ENCODE results near the gene CYFIP1.

Gene CYFIP1

DNA sequence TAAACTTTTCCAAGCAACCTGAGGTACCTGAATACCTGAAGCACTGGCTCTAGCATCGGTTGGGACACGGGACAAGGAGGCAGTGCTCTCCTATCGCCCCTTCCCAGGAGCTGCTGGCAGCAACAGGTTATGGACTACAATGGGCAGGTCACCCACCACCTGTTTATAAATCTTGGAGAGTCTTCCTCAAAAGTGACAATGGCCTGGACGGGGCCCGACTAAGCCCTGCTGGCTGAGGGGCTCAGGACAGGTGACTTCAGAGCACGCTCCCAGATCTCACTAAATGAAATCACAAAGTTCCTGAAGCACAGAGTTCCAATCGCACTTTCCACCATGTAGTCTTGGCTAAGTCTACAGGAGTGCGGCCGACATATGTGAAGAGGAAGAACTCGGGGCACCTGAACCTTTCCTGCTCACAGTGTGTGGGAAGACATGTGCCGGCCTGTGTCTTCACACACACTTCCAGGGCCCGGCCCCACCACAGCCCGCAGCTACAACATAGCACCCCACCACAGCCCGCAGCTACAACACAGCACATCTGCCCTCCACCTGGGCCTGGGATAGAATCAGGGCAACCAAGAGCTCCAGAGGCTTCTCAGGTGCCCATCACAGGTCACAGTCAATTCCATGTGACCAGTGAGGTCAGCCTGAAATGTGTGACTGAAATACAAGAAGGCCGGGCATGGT lies 12.9 kb downstream of the CYFIP1 start:
- DNase-seq = no peak

DNA sequence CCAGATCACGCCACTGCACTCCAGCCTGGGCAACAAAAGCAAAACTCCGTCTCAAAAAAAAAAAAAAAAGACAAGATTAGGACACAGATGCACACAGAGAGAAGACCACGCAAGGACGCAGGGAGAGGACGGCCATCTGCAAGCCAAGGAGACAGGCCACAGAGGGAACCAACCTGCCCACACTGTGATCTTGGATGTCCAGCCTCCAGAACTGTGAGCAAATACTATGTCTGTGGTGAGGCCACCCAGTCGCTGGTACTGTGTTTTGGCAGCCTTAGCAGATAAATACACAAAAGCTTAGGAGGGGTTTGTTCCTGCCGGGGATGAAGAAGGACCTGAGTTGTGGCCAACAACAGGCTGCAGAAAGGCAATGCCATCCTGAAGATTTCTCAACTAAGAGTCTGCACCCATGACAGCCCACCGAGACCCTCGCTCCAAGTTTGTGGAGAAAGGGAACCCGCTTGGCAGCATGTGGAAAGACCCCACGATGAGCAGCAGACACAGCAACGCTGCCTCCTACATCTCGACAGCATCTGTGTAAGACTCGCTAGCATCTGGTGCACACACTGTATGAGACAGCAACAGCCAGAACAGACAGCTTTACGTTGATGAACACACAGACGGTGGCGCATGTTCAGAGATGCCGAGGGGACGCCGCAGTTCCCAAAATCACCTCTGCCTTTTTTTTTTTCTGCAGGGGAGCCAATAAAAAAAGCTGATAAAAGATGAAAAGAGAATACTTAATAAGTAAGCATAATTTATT lies 13.7 kb downstream of the CYFIP1 start:
- DNase-seq = no peak

DNA sequence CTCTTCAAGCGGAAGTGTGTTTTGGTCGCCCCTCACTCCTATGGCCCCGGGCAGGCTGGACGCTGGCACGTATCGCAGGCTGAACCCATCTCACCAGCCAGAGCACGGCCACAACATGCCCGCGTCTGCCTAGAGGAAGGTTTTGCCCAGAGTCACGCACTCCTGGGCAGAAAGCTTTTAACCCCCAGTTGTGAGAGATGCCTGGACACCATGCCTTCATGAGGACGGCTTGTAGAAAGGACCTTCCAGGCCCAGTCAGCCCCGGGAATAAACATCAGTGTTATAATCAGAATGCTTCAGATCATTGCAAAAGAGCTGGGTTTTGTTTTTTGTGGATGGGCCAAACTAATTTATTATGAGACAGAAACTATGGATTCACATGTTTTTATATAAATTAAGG lies 16.5 kb downstream of the CYFIP1 start:
- no peak for DNase-seq

DNA sequence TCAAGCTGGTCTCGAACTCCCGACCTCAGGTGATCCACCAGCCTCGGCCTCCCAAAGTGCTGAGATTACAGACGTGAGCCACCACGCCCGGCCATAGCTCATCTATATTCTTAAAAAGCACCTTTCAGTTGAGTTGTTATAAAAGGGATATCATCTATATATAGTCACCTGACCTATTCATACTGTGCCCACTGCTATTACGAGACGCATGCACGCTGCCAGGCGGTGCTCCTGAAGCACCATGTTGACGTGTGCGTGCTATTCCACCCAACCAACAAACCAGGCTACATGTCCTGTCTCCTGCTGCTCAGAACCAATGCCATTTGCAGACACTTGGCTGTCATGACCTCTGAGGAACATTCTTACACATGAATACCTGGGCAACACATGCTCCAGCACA lies 17.6 kb downstream of the CYFIP1 start:
- no peak for DNase-seq

DNA sequence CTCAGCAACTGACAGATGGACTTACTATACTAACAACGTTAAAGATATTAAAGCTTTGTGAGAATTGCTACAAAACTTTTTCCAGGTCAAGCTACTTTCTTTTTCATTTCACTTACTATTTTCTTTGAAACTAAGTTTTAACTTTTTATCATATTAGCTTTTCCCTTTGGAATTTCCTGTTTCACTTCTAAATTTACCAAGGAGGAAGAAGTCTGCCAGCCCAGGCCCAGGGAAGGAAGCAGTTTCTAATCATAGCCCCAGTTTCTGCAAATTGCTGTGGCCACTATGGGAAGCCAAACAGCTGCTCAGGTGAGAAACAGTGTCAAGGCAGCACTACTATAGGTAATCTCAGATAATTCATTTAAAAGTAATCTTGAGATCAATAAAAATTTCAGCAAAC lies 18.4 kb downstream of the CYFIP1 start:
- DNase-seq = no peak

DNA sequence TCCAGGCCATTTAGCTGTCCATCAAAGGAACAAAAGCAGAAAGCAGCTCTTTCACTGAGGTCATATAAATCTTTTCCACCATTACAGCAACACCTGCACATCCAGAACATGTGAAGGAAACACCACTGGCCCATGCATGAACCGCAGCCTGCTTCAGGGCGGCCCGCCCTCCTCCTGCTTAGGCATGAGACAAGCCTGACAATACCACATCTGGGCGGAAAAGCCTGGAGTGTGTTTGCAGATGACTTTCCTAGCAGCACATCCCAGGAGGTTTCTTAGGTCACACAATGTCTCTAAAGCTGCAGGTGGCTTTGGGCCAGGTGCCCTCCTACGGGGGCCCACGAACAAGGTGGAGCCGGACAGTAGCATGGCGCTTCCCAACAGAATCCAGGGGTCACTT lies 19.6 kb downstream of the CYFIP1 start:
- no peak for DNase-seq

DNA sequence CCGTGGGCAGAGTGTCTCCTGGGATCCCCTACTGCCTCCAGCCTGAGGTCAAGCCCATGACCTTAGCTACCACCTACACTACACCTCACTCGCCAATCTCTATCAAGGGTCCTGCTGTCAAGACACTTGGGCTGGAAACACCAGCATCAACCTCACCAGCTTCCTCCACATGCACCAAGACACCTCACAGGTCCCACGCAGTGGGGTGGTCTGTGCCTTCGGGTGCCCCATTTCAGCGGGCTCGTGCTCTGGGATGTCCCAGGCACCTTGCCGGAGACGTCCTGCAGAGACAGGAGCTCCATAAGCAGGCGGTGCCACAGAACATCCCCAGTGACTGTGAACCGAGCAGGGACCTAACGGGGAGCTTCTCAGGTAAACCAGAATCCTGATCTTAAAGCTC lies 20.0 kb downstream of the CYFIP1 start:
- DNase-seq = no peak

DNA sequence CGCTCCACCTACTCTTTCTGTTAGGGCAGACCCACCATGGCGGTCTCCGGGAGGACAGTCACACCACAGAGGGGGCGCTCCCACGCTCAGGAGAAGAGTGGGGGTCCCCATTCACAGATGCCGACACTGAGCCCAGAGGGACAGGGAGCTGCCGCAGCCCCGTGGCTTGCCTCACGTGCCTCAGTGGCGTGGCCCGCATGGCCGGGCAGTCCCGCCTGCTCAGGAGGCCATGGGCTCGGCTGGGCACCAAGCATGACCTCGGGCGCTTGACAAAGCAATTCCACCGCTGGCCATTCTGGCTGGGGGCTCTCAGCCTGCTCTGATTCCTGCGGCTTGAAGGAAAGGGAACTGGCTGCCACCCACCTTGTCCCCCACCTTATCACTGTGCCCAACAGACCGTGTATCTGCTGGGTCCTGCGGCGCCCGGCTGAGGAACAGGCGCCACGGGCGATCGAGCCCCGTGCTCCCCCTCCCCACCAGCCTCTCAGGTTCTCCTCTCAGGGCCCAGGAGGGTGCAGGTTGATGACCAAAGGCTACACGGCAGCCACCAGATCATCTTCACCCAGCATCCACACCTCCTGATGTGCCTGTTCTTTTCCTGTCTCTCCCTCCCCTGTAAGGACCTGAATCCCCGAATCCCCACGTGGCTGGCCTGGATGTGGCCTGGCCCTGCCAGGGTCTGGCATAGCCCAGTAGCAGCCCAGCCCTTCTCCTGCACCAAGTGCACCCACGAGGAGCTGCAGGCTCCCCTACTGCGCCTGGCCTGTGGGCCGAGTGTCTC lies 20.7 kb downstream of the CYFIP1 start:
- DNase-seq = no peak

DNA sequence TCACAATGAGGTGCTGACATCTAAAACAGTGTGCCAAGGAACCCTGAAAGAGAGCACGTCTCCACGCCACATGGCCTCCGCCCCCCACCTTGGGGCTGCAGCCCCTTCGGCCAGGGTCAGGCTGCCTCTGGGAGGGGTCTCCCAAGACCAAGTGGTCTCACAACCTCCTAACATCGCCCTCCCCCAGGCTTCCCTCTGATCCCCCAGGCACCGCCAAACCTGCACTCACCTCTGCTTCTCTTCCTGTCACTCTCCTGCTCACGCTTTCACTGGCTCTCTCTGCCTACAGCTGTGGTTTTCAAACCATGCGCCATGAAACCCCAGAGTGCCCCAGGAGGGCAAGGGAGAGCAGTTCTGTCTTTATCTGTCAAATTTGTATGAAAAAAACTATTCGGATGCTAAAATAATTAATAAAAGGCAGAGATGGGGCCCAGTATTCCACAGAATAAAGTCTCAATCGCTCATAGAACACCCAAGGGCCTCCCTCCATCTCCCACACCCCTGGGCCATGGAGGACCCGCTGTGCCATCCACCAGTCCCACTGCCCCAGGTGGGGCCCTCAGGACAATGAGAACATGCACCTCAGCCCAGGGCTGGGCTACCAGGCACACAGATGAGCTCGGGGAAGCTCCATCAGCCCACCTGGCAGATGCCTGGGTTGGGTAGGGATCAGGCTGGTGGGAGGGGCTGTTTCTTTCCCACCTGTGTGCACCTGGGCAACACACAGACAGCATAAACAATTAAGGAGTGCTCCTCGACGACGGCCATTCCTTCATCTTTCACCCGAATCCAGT lies 21.5 kb downstream of the CYFIP1 start:
- DNase-seq = no peak

DNA sequence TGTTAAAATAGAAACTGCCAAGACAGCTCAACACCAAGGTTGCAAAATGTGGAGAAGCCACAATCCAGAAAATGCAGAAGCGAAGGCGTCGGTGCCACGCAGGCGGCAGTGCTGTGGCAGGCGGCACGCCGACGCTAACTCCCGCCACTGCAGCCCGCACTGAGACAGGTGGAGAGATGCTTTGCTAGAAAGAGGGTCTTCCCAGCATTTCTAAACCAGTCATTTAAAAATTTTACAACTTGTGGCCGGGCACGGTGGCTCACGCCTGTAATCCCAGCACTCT lies 23.2 kb downstream of the CYFIP1 start:
- DNase-seq = no peak

DNA sequence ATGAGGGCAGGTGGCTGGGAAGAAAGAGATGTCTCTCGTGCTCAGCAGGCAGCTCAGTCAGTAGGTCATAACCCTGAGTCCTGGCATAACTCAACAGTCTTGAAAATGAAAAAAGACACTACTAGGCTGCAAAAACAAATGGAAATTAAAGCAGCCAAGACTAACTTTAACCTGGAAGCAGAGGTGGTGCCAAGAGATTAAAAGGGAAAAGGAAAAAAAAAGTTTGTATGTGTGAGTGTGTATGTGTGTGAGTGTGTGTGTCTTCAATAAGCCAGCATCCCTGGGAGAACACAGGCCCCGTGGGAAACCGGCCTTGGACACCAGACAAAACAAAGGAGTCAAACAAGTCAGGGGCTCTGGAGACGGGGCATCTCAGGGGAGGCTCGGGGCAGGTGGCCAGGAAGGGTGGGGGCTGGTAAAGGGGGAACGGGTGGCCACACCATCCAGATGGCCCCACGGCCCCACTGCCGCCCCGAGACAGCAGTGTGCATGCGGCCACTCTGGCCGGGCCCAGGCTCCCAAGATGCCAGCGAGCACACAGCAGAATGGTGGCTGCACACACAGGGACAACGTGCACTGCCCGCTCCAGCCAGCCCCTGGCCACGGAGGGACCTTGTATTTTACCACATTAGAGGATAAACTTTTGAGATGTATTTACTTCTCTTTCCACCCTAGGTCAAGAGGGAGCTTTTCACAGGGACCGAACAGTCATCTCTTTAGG lies 23.8 kb downstream of the CYFIP1 start:
- no peak for DNase-seq

DNA sequence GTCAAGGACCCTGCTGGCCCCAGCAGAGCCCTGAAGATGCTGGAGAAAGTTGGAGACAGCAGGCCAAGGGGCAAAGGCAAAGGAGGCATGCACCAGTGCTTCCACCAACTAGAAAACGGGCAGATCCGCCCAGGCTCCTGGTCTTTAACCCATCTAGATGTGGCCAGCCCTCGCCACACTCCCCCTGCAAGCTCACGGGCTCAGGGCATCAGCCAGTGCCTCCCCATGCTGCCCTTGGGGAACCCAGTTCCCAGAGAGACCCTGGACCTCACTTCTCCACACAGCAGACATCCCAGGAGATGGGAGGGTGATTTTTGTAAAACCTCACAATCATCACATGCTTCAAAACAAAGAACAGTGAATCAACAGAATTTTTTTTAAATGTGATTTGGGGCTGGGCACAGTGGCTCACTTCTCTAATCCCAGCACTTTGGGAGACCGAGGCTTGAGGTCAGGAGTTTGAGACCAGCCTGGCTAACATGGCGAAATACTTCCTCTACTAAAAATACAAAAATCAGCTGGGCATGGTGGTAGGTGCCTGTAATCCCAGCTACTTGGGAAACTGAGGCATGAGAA lies 24.5 kb downstream of the CYFIP1 start:
- no peak for DNase-seq

DNA sequence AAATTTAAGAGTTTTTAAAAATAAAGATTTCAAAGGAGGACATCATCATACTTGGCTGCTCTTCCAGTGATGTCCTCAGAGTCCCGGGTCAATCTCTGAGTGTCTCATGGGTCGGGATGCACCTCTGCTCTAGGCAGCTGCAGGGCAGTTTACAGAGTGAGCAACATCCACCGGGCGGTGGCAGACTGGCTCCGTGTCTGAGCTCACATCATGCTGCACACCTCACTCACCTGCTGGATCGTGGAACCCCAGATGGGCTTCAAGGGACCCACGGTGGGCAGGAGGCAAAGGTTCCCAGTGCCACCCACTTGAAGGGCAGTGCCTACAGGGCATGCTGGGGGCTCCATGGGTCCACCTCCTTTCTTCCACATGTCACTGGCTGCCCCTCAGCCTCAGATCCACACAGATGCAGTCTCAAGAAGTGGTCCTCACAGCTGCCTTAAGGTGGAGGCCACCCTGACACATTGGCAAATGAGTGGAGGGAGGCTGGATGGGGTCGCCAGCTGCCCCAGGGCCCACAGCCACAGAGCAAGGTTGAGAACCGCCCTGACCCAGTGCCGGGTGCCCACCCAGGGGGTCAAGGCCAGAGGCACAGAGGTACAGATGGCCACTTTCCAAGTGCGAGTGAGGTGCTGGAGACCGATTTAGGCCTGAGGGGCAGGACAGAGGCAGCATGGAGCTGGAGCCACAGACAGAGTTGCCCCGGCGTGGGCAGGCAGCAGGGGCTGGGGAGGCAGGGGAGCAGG lies 25.2 kb downstream of the CYFIP1 start:
- no peak for DNase-seq

DNA sequence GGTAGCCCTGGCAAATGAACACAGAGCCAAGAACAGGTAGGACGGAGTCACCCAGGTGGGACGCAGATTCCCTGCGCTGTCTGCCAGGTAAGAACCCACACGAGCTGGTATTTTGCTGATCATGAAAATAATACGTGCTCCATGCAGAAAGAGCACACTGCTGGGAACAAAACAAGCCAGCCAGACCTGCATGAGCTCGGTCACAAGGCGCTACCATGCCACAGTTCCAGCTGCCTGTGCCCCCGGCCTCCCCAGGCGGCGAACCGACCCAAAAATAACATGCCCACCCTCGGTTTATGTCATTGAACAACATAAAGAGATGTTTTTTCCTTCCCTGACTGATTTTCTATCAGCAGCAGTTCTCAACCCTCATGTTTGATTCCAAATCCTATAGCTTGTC lies 25.8 kb downstream of the CYFIP1 start:
- DNase-seq = no peak

DNA sequence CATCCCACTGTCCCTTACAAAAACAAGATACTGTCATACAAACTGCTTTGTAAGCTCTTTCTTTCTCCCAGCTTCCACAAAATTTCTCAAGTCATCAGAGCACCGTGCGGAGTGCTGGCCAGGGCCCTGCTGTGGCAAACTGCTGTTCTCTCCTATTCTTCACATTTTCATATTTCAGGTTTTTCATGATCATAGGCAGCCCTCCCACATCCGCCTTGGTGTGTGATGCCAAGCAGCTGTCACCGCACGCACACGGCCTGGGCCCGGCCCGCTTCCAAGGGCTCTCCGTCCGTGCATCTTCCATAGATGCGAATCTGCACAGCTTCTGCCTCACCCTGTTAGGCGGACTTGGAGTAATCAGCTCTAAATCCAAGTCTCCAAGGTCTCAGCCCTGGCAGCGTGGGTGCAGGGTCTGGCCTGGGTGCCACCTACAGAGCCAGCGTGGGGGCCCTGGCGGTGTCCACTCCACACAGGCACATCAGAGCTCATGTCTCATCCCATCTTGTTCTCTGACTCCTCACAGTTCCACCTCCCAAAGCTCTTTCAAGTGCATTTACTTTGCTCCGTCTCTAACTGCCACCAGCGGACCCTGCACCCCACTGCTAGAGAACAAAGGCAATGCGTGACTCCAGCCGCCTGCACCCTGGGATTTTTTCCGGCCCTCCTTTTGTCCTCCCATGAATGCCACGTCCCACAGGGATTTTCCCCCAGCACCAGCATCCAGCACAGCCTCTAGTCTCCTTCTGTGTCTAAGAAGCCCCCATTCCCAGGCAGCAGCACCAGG lies 27.2 kb downstream of the CYFIP1 start:
- DNase-seq = no peak

DNA sequence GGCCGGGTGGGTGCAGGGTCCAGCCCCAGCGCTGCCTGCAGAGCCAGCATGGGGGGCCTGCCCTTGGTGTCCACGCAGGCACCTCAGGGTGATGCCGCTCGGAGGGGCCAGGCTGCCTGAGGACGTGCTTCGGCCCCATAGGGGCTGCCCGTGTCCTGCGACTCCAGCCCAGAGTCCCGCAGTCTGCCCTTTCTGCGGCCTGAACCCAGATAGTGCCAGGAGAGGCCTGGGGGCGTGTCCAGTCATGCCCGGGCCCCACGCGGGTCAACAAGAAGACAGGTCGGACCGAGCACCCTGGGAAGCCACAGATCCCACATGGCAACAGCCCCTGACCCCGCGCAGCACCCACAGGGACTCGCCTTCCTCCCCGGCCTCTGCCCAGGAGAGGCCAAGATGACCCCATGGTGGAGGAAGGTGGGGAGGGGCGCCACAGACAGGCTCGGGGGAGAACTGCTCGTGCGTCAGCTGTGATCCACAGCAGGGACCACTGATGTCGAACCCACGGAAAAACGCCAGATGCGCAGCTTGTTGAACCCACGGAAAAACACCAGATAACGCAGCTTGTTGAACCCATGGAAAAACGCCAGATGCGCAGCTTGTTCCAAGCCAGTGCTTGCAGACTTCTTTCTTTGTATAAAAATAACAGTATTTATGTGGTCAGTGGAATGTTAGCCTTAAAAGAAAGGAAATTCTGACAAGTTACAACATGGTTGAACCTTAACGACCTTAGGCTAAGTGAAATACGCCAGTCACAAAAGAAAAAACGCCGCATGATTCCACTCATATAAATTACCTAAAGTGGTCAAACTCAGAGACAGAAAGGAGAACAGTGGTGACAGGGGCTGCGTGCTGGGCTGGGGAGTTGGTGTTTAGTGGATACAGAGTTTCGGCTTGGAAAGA lies 28.5 kb downstream of the CYFIP1 start:
- DNase-seq = no peak

DNA sequence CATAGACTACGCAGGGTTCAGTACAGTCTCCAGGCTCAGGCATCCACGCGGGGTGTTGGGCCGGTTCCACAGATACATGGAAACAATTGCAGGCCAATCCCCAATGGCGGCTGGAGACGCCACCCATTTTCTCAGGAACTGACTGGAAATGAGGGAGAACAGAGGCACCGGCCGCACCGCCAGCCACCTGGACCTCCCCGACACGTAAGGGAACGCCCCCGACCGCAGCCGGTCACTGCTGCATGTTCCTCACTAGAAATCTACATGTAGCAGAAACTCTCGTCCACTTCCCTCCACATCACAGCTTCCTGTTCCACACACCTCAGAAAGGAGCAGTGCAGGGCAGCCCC lies 29.2 kb downstream of the CYFIP1 start:
- no peak for DNase-seq

DNA sequence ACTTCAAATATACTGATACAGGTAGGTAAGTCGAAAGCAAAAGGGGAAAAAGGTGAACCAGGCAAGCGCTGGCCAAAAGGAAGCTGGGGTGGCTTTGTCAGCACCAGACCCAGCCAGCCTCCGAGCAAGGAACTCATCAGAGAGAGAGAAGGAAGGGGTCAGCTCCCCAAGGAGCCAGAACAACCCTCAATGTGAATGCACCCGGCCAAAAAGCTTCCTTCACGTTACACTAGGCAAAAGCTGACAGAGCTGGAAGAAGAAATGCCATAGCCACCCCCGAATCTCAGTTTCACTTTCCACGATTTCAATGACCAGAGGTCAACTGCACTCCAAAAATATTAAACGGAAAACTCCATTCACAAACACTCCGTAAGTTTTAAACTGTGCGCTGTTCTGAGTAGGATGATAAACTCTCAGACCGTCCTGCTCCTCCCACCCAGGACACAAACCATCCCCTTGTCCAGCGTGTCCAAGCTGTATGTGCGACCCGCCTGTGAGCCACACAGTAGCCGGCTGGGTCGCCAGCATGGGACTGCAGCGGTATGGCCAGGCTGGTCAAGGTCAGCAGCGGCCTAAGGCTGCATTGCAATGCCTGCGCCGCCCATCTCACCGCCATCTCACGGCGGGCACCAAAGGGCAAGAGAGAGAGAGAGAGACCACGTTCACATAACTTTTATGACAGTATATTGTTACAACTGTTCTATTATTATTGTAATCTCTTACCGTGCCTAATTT lies 29.7 kb downstream of the CYFIP1 start:
- DNase-seq = no peak

DNA sequence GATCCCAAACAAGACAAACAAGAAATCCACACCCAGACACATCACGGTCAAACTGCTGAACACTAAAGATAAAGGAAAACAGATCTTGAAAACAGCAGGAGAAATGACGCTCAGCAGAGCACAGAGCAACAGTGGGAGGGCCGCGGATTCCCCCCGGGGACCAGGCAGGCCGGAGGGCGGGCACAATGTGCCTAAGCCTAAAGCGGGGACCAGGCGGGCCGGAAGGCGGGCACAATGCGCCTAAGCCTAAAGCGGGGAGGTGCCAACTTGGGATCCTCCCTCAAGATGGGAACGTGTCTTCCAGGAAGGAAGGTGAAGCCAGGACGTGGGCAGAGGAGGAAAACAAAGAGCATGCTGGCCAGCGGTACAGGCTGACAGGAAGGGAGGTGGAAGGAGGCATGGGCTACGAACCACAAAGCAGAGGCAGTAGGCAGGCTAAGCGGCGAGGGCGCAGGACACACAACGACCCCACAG lies 31.1 kb downstream of the CYFIP1 start:
- DNase-seq = no peak
